Hematopoietic multipotent progenitor cell (in vitro differentiated cells): ENCODE measurements around the gene IER5L. TPM values are rescaled to one million over a fixed set of nuclear protein-coding genes. Genes with fewer than 3 reads are reported as not detected.

Source experiments
- DNase-seq, 3 donors: peaks; one replicate each; pipeline ENCODE4 v3.0.0-alpha.2; 2011 to 2015; ENCODE audit warnings: low read depth in 2 of 3, low spot score in 2 of 3
- total RNA-seq: library from RNA; depleted of rRNA; stranded (reverse); fragments of >200 nt; gene quantifications from one replicate; pipeline ENCODE4 v1.2.3, GENCODE V29; 2012

The IER5L gene
- 7.5 TPM for total RNA-seq

DNA sequence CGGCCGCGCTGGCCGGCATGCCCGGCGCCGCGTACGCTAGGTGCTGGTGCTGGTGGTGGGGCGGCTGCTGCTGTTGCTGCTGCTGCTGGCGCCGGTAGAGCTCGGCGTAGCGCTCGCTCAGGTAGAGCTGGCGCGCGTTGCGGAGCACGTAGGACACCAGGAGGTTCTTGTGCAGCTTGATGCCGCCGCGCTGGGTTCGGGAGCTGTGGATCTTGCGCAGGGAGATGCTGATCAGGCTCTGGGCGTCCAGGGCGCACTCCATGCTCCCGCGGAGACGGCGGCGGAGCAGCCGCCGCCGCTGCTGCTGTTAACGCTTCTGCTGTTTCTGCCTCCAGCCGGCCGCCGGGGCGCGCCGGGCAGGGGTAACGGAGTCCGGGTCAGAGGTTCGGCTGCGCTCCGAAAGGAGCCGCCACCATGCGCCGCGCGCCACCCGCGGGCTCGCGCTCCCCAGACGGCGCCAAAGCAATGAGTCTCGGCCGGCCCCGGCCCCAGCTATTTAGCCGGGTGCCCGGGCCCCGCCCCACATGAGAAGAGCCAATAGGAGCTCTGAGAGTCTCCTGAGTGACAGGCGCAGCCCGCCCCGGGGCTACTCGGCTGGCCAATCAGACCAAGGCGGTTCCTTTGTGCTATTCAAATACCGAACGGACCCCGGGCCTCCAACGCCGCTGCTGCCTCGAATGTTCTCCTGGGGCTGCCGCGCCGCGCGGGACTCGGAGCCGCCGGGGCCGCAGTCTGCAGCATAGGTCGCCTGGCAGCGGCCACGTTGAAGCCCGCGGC lies at the start of gene IER5L:
Gene IER5L (minus strand): TSS at position 471 of the 777 bp plus-strand sequence. CDS start 209 bp downstream, at position 262.
- DNase-seq: peak; percentile 84 to 95 (median 91)

DNA sequence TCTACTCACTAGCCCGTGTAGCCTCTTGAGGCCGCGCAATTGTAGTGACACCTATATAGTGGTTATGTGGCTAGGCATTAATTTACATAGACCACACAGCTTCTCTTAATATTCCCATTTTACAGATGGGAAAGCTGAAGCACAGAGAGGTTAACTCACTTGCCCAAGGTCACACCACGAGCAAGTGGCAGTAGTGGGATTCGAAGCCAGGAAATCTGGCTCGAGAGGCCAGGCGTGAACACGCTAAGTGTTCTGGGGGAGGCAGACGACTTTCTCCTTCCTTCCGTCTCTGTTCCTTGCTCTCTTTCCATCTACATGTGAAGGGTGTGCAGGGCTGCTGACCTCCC lies 49.8 kb upstream of the IER5L start:
- DNase-seq: no peak

DNA sequence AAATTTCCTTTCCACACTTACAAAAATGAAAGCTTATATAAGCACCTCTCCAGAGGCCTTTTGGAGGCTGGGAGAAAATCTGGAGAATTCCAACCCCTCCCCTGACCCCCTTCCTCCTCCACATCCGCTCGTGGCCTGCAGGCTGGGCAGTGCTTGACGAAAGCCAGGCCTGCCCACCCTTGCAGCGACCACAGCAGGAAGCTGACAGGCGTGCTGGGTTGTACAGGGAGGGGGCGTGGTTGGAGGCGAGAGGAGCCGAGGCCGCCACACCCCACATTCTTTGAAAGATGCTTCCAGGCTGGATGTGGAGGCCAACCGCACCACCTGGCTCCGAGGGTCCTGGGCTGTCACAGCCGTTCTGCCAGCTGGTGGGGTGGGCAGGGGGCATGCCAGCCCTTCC lies 47.8 kb upstream of the IER5L start:
- peak in 2 of 3 donors; percentile 59 to 70 for DNase-seq

DNA sequence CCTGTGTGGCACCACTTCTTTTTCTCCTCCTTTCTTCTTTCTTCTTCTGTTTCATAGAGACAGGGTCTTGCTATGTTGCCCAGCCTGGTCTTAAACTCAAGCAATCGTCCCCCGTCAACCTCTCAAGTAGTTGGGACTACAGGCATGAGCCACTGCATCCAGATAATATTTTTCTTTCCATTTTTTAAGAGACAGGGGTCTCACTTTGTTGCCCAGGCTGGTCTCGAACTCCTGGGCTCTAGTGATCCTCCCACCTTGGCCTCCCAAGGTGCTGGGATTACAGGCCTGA lies 47.4 kb upstream of the IER5L start:
- no peak for DNase-seq

DNA sequence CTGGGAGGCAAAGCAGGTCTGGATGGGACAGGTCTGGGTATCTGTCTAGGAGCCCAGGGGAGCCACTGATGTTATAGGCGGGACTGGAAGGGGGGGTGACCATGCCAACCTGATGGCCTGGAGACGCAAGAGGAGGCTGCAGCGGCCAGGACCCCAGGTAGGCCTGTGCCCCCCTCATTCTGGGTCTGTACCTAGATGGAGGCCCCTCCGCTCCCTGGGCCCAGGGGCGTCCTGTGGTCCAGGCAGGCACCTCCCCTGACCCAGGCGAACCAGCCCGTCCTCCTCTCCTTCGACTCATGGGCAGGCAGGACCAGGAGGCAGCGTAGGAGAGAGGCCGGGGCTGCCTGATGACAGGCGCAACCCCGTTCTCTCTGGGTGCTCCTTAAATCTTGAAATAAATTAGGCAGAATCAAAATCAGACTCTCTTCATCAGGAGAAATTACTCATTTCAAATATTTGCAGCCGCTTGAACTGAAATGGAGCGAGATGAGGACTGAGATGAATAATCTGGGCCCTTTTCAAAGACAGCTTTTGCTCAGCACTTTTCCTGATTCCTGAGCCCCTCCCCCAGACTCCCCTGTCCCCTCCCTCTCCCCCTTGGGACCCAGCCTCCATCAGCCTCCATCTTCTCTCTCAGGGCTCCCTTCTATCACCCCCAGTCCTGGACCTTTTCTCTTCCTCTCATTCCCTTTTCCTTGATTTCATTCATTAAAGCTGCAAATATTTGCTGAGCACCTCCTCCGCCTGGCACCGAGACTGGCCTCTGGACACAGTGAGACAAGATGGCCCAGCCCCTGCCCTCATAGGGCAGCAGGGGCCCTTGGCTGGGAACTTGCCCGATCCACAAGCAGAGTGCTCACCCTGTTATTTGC lies 46.8 kb upstream of the IER5L start:
- no peak for DNase-seq

DNA sequence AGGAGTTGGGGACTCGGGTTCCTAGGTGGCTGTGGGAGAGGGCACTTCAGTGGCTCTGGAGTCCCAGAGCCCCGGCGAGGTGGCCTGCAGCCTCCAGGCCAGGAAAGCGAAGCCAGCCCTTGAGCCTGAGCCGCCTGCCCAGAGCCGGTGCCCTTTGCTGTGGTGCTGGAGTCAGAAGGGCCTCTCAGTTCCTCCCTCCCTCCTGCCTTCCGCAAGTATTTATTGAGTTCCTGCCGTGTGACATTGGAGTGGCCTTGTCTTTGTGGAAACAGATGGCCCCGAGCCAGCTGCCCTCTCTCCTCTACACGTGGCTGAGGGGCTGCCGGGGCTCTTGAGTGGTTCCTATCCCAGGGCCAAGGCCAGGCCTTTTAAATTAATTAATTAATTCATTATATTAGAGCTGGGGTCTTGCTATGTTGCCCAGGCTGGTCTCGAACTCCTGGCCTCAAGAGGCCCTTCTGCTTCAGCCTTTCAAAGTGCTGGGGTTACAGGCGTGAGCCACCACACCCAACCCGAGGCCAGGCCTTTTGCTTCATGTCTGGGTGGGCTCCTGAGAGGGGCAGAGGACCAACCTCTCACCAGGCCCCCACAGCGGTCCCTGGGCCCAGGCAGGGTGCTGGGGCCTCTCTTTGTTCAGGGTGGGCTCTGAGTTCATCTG lies 45.6 kb upstream of the IER5L start:
- DNase-seq: no peak

DNA sequence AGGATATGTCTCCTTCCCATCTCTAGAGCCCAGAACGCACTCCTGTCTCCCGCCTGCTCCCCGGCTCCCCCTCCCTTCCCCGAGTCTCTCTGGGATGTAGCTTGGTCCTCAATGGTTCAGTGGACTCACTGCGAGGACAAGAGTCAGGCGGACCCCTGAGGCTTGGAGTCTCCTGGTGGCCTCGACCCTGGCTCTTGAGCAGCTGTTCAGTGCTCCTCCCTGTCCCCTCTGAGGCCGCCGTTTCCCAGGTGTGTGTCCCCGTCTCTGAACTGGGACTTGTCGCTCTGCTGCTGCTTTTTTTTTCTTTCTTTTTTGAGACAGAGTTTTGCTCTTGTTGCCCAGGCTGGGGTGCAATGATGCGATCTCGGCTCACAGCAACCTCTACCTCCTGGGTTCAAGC lies 44.8 kb upstream of the IER5L start:
- DNase-seq: no peak

DNA sequence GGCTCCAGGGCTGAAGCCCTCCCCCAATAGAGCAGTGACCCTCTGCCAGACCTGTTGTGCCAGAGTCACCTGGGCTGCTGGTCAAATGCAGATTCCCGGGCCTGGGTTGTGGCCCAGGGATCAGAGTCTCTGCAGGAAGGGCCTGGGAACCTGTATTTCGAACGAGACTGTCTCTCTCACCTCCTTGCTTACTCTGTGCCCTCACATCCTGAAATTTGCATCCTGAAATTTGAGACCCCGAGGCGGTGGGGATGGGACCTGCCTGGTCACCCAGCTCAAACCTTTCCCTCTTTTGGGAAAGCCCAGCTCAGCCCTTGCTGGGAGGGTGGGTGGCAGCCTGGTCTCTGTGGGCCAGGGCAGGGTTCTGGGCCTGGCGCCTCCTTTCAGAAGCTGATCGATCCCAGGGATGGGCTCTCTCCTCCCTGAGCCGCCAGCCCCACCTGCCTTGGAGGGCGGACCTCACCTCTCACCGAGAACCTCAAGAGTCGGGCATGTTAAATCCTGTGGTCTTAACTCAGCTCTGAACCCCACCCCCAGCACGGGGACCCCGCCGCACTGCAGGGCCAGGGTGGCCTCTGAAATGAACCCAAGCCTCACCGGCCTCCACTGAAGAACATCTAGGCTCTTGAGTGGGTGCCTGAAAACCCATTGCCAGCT lies 44.0 kb upstream of the IER5L start:
- DNase-seq: no peak

DNA sequence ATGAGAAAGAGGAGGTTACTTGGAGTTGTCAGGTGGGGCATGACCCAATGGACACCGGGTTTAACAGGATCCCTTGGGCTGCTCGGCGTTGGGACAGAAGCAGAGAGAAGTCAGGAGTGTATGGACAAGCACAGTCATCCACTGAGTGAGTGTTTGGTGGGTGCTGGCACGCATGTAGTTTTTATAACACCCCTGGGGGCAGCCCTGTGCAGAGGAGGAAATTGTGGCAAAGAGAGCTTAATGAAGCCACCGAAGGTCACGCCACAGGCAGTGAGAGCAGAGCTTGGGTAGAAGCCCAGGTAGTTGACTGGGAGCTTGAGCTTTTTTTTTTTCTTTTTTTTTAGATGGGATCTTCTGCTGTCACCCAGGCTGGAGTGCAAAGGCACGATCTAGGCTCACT lies 43.2 kb upstream of the IER5L start:
- peak in 2 of 3 donors; percentile 58 to 68 for DNase-seq

DNA sequence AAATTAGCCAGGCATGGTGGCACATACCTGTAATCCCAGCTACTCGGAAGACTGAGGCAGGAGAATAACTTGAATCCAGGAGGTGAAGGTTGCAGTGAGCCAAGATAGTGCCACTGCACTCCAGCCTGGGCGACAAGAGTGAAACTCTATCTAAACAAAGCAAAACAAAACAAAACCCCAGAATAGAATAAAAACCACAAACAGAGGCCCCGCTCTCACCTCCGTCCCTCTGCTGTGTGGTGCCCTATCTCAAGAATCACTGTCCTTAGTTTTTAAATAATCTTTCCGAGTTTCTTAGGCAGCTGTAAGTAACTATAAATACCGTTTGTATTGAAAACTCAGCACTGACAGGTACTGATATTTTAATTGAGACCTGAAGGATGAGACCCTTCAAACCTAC lies 42.7 kb upstream of the IER5L start:
- DNase-seq: no peak

DNA sequence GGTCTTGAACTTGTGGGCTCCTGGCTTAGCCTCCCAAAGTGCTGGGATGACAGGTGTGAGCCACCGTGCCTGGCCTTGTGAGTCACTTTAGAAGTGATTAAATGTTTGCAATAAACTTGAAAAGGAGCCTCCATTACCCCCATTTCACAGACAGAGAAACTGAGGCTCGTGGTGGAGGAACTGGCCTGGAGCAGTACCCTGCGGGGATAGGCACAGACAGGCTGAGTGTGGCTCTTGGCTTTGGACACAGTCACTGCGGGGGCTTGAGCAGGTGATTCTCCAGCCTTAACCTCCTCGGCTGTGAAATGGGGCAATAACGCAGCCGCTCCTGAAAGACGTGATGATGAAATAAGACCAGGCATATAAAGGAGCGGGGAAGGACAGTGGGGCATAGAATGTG lies 40.9 kb upstream of the IER5L start:
- no peak for DNase-seq

DNA sequence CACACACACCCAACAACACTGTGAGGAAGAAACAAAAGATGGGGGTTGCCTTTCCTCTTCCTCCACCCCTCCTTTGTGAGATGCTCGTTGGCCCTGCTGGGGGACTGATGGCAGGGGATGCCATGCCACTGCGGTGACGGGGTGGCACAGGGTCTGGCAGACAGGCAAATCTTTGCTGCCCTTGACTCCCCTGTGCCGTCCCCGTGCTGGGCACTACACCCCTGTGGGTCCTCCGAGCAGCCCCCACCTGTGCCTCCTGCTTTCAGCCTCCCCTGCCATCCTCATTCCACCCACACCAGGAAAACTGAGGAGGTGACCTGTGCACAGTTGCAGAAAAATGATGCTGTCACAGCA lies 40.2 kb upstream of the IER5L start:
- DNase-seq: no peak

DNA sequence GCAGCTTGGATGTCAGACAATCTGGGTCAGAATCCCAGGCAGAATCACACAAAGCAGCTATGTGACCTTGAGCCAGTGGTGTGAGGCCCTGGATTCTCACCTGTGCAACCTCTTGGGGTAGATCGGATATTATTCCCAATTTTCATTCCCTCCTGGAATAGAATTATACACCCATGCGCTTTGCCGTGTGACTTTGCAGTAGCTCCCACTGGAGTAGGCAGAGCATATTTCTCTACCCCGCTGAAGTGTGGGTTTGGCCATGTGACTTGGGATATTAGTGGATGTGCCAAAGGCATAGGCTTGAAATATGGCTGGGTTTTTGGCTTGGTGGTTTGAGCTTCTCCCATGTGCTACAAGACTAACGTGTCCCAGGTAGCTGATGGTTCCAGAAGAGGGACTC lies 35.5 kb upstream of the IER5L start:
- no peak for DNase-seq

DNA sequence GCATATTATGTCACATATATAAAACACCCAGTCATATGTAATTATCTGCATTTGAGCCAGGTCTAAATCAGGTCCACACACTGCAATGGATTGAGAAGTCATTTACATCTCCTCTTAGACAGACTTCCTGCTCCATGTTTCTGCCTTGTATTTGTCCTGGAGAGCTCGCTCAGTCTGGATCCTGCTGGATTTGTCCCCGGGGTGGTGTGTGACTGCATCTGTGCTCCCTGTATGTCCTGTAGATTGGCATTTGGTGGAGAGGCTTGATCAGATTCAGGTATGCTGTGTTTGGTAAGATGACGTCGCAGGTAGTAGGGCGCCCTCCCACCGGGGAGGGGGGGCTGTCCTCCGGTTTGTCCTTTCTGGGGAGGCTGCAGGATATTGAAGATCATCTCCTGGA lies 33.6 kb upstream of the IER5L start:
- no peak for DNase-seq

DNA sequence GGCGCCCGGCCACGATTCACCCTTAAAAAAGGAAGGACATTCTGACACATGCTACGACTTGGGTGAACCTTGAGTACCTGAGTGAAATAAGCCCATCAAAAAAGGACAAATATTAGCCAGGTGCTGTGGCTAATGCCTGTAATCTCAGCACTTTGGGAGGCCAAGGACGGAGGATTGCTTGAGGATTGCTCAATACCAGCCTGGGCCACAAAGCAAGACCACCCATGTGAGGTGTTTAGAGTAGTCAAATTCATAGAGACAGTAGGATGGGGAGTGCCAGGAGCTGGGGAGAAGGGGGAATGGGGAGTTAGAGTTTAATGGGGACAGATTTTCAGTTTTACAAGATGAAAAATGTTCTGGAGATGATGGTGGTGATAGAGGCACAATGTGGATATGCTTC lies 32.1 kb upstream of the IER5L start:
- DNase-seq: no peak

DNA sequence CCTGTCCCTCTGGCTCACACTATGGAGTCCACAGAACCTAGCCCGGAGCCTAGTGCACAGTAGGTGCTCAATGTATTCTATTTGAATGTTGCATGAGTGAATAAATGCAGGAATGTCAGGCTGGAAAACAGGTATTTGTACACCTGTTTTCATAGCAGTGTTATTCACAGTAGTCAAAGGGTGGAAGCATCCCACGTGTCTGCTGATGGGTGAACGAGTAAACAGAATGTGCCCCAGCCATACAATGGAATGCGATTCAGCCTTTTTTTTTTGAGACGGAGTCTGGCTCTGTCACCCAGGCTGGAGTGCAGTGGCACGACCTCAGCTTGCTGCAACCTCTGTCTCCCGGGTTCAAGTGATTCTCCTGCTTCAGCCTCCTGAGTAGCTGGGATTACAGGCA lies 31.5 kb upstream of the IER5L start:
- no peak for DNase-seq

DNA sequence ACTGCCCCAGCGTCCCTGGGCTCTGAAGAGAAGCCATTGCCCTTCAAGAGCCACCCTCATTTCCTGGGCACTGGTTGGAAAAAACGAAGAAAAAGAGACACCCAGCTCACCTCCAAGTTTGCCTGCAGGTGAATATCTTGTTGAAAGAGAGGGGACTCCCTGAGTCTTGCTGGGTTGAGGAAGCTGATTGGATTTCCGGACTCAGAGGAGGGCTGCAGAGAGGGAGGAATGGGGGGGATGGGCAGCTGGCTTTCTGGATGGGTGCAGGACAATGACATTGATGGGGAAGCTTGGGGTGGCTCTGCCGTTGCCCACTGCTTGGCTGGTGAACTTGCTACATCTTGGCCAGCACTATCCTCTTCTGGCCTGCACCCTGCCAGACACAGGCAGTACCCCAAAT lies 31.0 kb upstream of the IER5L start:
- DNase-seq: no peak

DNA sequence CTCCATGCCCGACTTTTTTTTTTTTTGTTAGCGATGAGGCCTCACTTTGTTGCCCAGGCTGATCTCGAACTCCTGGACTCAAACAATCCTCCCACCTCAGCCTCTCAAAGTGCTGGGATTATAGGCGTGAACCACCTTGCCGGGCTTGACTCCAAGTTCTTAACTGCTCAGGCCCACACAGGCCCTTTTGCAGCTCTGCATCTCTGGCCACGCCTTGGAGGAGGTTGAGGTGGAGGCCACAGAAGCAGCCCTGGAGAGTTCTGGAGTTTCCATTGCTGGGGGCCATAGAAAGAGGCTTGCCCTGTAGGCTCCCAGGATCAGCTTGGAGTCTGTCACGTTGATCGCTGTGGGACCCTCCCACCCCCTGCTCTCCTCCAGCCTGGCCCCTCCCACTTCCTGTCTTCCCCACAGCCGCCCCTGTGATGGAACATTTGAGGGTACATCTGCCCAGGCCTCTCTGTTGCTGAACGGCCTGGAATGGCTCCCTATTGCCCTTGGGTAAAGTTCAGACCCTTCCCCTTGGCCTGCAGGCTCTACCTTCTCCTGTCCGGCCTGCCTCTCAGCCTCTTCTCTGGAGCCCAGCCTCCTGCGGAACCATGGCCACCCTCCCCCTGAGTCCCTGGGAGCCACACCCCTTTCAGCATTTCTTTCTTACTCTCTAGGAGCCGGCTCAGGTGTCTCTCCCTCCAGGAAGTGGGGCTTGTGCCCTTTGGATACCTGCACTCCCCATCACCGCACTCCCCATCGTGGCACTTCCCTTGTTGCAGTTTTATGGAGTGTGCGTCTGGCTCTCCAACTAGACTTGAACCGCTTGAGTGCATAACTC lies 30.4 kb upstream of the IER5L start:
- peak in 1 of 3 donors; percentile 10 for DNase-seq

DNA sequence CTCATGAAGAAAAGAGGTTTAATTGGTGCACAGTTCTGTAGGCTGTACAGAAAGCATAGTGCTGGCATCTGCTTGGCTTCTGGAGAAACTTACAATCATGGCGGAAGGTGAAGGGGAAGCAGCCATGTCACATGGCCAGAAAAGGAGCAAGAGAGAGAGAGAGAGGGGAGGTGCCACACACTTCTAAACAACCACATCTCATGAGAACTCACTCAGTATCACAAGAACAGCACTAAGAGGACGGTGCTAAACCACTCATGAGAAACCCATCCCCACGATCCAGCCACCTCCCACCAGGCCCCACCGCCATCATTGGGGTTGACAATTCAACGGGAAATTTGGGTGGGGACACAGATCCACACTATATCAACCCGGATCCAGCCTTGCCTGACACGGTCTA lies 28.8 kb upstream of the IER5L start:
- DNase-seq: no peak

DNA sequence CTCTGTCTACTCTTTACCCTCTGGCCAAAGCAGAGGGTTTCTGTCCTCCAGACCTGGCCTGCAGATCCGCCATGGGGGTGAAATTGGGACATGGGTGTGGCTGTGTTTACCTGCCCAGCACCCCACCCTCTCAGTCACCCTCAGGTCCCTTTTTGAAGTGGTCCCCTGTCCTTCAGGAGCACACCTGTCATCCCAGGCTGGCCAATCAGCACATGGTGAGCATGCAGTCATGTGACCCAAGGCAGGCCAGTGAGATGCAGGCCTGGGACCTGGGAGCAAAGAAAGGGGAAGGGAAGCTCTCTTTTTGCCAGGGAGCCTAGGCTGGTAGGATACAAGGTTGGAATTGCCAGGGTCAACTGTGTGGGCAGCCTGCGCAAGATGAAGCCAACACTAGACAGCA lies 28.3 kb upstream of the IER5L start:
- no peak for DNase-seq

DNA sequence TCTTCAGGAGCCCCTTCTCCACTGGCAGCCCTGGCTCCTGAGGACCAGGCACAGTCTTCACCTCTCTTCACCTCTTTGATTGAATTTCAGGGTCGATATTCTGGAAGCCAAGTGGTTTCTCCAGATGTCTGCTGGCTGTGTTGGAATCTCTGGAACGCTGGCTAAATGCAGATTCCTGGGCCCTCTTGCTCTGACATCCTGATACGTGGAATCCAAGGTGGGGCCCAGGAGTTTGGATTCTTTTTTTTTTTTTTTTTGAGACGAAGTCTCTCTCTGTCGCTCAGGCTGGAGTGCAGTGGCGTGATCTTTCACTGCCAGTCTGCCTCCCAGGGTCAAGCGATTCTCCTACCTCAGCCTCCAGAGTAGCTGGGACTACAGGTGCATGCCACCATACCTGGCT lies 26.8 kb upstream of the IER5L start:
- no peak for DNase-seq
